Stomach (tissue), 9 donors: ENCODE measurements around the gene PWWP2B. TPM values are rescaled to one million over a fixed set of nuclear protein-coding genes. Genes with fewer than 3 reads are reported as not detected.
"Not testable (repeated sequence)": the region's sequence is repeated elsewhere in the genome, so short reads cannot be mapped to it uniquely, and the experiment has no call there.

Experiments
- DNase-seq, 2 donors: peaks; one replicate each; pipeline versions ENCODE4 v3.0.0 to v3.0.0-alpha.2; 2013 to 2019
- H3K27ac ChIP-seq, 5 donors: fragments of 200-600 bp in 4 of 5; sonication (generic) in 4 of 5; one replicate each; pipeline ENCODE4 v1.5.1; 2013 to 2019; ENCODE audit warnings: mild to moderate bottlenecking in 1 of 5, moderate library complexity in 1 of 5
- H3K27me3 ChIP-seq, 3 donors: fragments of 200-600 bp; sonication (generic); one replicate each; pipeline ENCODE4 v1.5.1; 2017 to 2019; ENCODE audit warnings: mixed run types in 1 of 3
- H3K36me3 ChIP-seq, 4 donors: fragments of 200-600 bp; sonication (generic); 1 replicate in 3 of 4; 2 replicates in 1 of 4; pipeline ENCODE4 v1.5.1; 2016 to 2019
- H3K4me1 ChIP-seq, 4 donors: fragments of 200-600 bp; sonication (generic); one replicate each; pipeline ENCODE4 v1.5.1; 2016 to 2019
- H3K4me3 ChIP-seq, 4 donors: fragments of 200-600 bp; sonication (generic) in 3 of 4; one replicate each; pipeline ENCODE4 v1.5.1; 2016 to 2019; ENCODE audit warnings: mild to moderate bottlenecking in 1 of 4
- H3K9me3 ChIP-seq, 4 donors: fragments of 200-600 bp; sonication (generic); one replicate each; pipeline ENCODE4 v1.5.1; 2016 to 2019
- CTCF ChIP-seq, 7 experiments: fragments of 450-650 bp in 4 of 7; fragments of 200-600 bp in 3 of 7; sonication (generic) in 3 of 7; IDR thresholded peaks; one replicate each; pipeline ENCODE4 v1.5.1; 2016 to 2019; ENCODE audit warnings: antibody characterized with exemption in 7 of 7, control low read depth in 2 of 7, mild to moderate bottlenecking in 1 of 7
- EP300 ChIP-seq: sonication (generic); formaldehyde crosslinking; IDR thresholded peaks from one replicate; pipeline ENCODE4 v1.6.1; 2017; ENCODE audit warnings: antibody characterized with exemption
- POLR2A ChIP-seq, 4 donors: fragments of 450-650 bp; IDR thresholded peaks; one replicate each; pipeline ENCODE4 v1.6.1; 2016; ENCODE audit warnings: antibody characterized with exemption in 4 of 4, control low read depth in 2 of 4, mild to moderate bottlenecking in 1 of 4, moderate library complexity in 1 of 4
- POLR2AphosphoS5 ChIP-seq, 3 donors: sonication (generic); formaldehyde crosslinking; IDR thresholded peaks; one replicate each; pipeline ENCODE4 v1.6.1; 2016; ENCODE audit warnings: antibody characterized with exemption in 3 of 3
- WGBS, 5 donors: extraction: QIAGEN DNeasy Blood & Tissue Kit in 3 of 5; methylation state at CpG; one replicate each; pipeline versions ENCODE4 v1.1.5 to v1.1.7; 2013 to 2018; 5-methylcytosine and 5-hydroxymethylcytosine counted together
- intact Hi-C: fragments of 100-400 bp; cut with DNase I; formaldehyde crosslinking; loops from one replicate; pipeline ENCODE4 v1.15.1; 2023; ENCODE audit warnings: low total_unique reads
- polyA plus RNA-seq, 3 donors: library from polyadenylated mRNA; stranded (reverse); fragments of 200-250 nt; gene quantifications; one replicate each; pipeline ENCODE4 v1.2.3, GENCODE V29; 2013
- total RNA-seq, 5 donors: library from RNA; depleted of rRNA; stranded (reverse); fragments of >200 nt; gene quantifications; one replicate each; pipeline versions ENCODE4 v1.1.0 to v1.2.3, GENCODE V29; 2014 to 2016
- donor health status: healthy with polysubstance abuse.
- donor health status: Bipolar disorder and iron deficiency.
- donor health status: healthy.

Gene PWWP2B
- total and polyA plus RNA-seq, 8 donors: 8.5 to 167 (median 22.8) TPM

DNA sequence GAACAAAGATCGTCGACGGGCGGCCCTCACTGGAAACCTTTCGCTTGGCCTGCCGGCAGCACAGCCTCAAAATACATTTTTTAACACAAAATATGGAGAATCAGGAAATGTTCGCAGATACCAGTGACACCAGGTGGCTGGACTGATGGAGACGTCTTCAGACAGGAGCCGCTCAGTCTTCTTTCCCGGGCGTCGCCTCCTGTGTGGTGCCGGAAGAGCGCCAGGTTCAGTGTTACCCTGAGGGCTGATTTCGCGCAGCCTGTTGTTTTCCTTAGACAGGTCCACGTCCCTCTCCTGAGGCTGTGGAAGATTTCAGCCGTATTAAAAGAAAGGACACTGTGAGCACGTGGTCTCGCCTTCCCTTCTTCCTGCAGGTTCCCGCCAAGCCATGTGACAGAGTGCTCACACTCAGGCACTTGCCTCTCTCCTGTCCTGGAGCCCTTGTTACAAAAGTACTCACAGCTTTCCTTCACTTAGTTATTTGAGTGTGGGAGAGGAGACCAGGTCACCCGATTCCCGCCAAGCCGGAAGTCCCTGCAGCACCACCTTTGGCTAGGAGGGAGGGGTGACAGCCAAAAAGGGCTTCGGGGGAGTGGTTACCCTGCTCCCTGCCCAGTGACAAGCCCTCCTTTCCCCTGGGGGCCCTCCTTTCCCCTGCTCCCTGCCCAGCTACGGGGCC is 21.7 kb upstream of the PWWP2B start:
- Histone ChIP-seq H3K9me3 (no peaks in the 10 kb centered on the region), H3K4me1 (no peaks in the 10 kb centered on the region), H3K27ac (no peak overlapping the region), H3K27me3 (no peaks in the 10 kb centered on the region), H3K36me3 (peaks cover 0 to 18% (median 0%) of the 10 kb centered on the region in 4 donors), H3K4me3 (no peak overlapping the region)
- peak in 1 of 2 donors; percentile 35 for DNase-seq
- TF ChIP-seq POLR2A (IDR thresholded peaks at IDR 0.05): no peak
- TF ChIP-seq POLR2AphosphoS5 (IDR thresholded peaks at IDR 0.05): no peak
- no peak for TF ChIP-seq EP300
- no peak for TF ChIP-seq CTCF (IDR thresholded peaks at IDR 0.05)
- intact Hi-C loops: no loop called here
- WGBS, 5 donors: 74 to 85% (median 81%) methylated on average over 24 to 26 of the region's 26 CpGs

DNA sequence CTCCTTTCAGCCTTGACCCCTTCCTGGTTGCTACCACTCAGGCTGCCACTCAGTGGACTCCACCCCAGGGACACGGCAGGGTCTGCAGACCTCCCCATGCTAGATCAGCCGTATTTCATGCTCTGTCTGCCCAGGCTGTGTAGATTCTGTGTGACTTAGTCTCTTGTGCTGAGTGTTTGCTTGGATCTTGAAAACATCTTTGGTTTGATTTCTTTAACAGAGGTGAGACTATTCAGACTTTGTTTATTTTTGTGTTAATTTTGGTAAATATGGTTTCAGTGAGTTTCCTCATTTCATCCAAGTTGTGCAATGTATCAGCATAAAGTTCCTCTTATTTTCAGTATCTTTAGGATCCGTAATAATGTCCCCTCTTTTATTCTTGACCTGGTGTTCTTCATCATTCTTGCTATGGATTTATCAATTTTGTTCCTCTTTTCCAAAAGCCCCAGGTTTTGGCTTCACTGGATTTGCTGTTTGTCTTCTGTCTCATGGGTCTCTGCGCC is 21.2 kb upstream of the PWWP2B start:
- H3K27ac ChIP-seq: no peak overlapping the region
- intact Hi-C loops: no loop called here

GRCh38 chr10:132376394-132376851 is 20.6 kb upstream of the PWWP2B start:
- Histone ChIP-seq H3K27ac (no peak overlapping the region), H3K9me3 (peaks cover 0 to 3% (median 0%) of the 10 kb centered on the region in 4 donors), H3K4me1 (no peaks in the 10 kb centered on the region), H3K4me3 (no peak overlapping the region), H3K36me3 (peaks cover 0 to 18% (median 0%) of the 10 kb centered on the region in 4 donors), H3K27me3 (no peaks in the 10 kb centered on the region)
- DNase-seq: no peak
- intact Hi-C loops: no loop called here
- WGBS, 5 donors: 81 to 90% (median 87%) methylated on average over 15 of the region's 15 CpGs
- TF ChIP-seq POLR2A (IDR thresholded peaks at IDR 0.05): no peak
- no peak for TF ChIP-seq EP300
- no peak for TF ChIP-seq CTCF (IDR thresholded peaks at IDR 0.05)
- TF ChIP-seq POLR2AphosphoS5 (IDR thresholded peaks at IDR 0.05): no peak

More for the DNA sequence above, 21.2 kb upstream of the PWWP2B start:
- Histone ChIP-seq H3K27me3 (no peaks in the 10 kb centered on the region), H3K9me3 (no peaks in the 10 kb centered on the region), H3K4me1 (no peaks in the 10 kb centered on the region), H3K36me3 (peaks cover 0 to 18% (median 0%) of the 10 kb centered on the region in 4 donors), H3K4me3 (no peak overlapping the region)
- TF ChIP-seq CTCF (IDR thresholded peaks at IDR 0.05): no peak
- TF ChIP-seq EP300: no peak
- TF ChIP-seq POLR2A (IDR thresholded peaks at IDR 0.05): no peak
- TF ChIP-seq POLR2AphosphoS5 (IDR thresholded peaks at IDR 0.05): no peak
- 68 to 75% (median 69%) methylated on average over 4 of the region's 4 CpGs for WGBS, 5 donors
- no peak for DNase-seq

GRCh38 chr10:132377326-132377725 is 19.7 kb upstream of the PWWP2B start:
- TF ChIP-seq EP300 (no peak), CTCF (IDR thresholded peaks at IDR 0.05) (no peak), POLR2AphosphoS5 (IDR thresholded peaks at IDR 0.05) (no peak), POLR2A (IDR thresholded peaks at IDR 0.05) (no peak)
- 86 to 97% (median 95%) methylated on average over 7 of the region's 7 CpGs for WGBS, 5 donors
- intact Hi-C loops: no loop called here

GRCh38 chr10:132379026-132379425 is 18.0 kb upstream of the PWWP2B start:
- H3K27ac ChIP-seq, H3K9me3 ChIP-seq, H3K4me1 ChIP-seq, H3K27me3 ChIP-seq, H3K4me3 ChIP-seq, intact Hi-C loops, DNase-seq: not testable (repeated sequence)
- 83 to 92% (median 87%) methylated on average over 16 of the region's 16 CpGs for WGBS, 5 donors
- peaks cover 0 to 18% (median 0%) of the 10 kb centered on the region in 4 donors for H3K36me3 ChIP-seq

More at GRCh38 chr10:132377326-132377725, 19.7 kb upstream of the PWWP2B start:
- H3K27ac ChIP-seq: no peak overlapping the region
- no peak overlapping the region for H3K4me3 ChIP-seq
- peaks cover 0 to 18% (median 0%) of the 10 kb centered on the region in 4 donors for H3K36me3 ChIP-seq
- no peaks in the 10 kb centered on the region for H3K4me1 ChIP-seq
- H3K27me3 ChIP-seq: no peaks in the 10 kb centered on the region
- DNase-seq: no peak
- peaks cover 0 to 7% (median 0%) of the 10 kb centered on the region in 4 donors for H3K9me3 ChIP-seq

DNA sequence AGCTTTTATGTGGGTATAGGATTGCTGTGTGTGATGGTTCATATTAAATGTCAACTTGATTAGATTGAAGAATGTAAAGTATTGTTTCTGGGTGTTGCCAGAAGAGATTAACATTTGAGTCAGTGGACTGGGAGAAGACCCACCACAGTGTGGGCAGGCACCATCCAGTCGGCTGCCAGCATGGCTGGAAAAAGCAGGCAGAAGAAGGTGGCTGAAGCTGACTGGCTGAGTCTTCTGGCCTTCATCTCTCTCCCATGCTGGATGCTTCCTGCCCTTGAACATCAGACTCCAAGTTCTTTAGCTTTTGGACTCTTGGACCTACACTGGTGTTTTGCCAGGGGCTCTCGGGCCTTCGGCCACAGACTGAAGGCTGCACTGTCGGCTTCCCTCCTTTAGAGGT is 16.0 kb upstream of the PWWP2B start:
- H3K36me3 ChIP-seq: peaks cover 0 to 10% (median 0%) of the 10 kb centered on the region in 4 donors
- H3K9me3 ChIP-seq, DNase-seq, H3K4me3 ChIP-seq, H3K4me1 ChIP-seq, H3K27ac ChIP-seq, H3K27me3 ChIP-seq: not testable (repeated sequence)
- intact Hi-C loops: loop anchor here (10.0 kb wide), 1 partner anchor 264 kb away; no protein-coding TSS in a partner anchor
- 96 to 100% (median 96%) methylated on average over 4 of the region's 4 CpGs for WGBS, 5 donors
